ENCODE results near the gene MAP3K1.

DNA sequence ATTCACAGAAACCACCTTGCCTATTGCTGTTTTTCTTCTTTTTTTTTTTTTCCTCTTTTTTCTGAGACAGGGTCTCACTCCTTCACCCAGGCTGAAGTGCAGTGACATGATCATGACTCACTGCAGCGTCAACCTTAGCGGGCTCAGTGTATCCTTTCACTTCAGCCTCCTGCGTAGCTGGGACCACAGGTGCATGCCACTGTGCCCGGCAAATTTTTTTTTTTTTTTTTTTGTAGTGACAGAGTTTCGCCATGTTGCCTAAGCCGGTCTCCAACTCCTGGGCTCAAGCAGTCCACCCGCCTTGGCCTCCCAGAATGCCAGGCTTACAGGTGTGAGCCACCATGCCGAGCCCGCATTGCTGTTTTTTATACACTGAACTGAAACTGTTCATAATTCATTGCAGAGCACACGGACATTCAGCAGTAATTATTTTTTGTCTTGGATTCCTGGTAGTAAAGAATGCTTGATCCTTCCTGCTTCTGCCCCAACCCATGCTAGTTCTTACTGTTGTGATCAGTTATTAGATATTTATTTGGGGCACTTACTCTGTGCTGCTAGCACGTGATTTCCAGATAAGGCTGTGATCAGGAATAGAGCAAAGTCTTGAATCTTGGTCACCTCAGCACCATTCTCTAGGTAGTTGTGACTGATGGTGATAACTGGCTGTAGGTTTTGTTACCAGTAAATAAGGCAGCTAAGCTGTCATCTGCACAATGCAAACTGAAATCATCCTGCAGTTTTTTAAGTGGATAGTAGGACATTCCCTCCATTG, 14.0 kb downstream of the MAP3K1 start:
- no peak for TF ChIP-seq EZH2 (IDR thresholded peaks at IDR 0.05; ENCODE audit: low read length, unreplicated experiment)
- TF ChIP-seq, protein P1, sequence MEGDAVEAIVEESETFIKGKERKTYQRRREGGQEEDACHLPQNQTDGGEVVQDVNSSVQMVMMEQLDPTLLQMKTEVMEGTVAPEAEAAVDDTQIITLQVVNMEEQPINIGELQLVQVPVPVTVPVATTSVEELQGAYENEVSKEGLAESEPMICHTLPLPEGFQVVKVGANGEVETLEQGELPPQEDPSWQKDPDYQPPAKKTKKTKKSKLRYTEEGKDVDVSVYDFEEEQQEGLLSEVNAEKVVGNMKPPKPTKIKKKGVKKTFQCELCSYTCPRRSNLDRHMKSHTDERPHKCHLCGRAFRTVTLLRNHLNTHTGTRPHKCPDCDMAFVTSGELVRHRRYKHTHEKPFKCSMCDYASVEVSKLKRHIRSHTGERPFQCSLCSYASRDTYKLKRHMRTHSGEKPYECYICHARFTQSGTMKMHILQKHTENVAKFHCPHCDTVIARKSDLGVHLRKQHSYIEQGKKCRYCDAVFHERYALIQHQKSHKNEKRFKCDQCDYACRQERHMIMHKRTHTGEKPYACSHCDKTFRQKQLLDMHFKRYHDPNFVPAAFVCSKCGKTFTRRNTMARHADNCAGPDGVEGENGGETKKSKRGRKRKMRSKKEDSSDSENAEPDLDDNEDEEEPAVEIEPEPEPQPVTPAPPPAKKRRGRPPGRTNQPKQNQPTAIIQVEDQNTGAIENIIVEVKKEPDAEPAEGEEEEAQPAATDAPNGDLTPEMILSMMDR (conservative IDR thresholded peaks at IDR 0.05; ENCODE audit: low read depth, low read length): no peak
